A673 (cell line): ENCODE results near the gene CFAP91.

Source experiments
- EZH2 ChIP-seq: fragments of 200-600 bp; sonication (generic); IDR thresholded peaks from 2 replicates; pipeline ENCODE4 v1.6.1; 2017; ENCODE audit warnings: borderline replicate concordance, low read depth, mild to moderate bottlenecking, mixed read lengths, antibody characterized with exemption, low read length; ENCODE audit not compliant: poor library complexity, severe bottlenecking
- TF ChIP-seq, protein P1 (sequence below): fragments of 300-800, 200-600 bp; sonication (generic); conservative IDR thresholded peaks from 2 replicates; pipeline ENCODE4 v1.5.1; 2017; ENCODE audit warnings: low read depth, mild to moderate bottlenecking, antibody characterized with exemption, low read length, moderate library complexity, mixed read lengths

DNA sequence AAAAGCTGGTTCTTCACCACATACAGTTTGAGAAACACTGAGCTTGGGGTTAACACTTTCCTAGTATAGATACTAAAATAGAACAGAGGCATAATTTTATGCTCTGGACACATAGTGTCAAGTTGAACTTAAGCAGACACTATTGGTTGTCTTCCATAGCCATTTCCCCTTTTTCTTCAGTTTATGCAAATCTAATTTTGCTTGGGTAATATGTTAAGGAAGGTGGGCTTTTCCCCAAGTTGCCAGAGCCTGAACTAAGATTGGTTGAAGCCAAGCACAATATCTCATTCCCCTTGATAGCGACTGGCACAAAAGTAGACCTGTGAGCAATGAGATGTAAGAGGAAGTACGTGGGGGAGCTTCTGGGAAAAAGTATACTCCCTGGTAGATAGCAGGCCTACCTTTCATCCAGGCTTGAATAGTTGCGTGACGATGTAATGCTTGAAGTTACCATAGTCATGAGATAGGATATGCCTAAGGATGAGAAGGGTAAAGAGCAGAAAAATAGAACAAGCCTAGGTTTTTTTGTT, 37.9 kb upstream of the CFAP91 start:
- TF ChIP-seq, protein P1, sequence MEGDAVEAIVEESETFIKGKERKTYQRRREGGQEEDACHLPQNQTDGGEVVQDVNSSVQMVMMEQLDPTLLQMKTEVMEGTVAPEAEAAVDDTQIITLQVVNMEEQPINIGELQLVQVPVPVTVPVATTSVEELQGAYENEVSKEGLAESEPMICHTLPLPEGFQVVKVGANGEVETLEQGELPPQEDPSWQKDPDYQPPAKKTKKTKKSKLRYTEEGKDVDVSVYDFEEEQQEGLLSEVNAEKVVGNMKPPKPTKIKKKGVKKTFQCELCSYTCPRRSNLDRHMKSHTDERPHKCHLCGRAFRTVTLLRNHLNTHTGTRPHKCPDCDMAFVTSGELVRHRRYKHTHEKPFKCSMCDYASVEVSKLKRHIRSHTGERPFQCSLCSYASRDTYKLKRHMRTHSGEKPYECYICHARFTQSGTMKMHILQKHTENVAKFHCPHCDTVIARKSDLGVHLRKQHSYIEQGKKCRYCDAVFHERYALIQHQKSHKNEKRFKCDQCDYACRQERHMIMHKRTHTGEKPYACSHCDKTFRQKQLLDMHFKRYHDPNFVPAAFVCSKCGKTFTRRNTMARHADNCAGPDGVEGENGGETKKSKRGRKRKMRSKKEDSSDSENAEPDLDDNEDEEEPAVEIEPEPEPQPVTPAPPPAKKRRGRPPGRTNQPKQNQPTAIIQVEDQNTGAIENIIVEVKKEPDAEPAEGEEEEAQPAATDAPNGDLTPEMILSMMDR: no peak
- TF ChIP-seq EZH2: no peak
